HG03095 (cell line): Measurements from ENCODE around the gene RIT1.
"Not testable (repeated sequence)": the region's sequence is repeated elsewhere in the genome, so short reads cannot be mapped to it uniquely, and the experiment has no call there.

Experiments used
- ATAC-seq: cut with Tn5 transposase; IDR thresholded peaks from one replicate; pipeline ENCODE4 v1.9.1; 2021; ENCODE audit warnings: moderate library complexity; ENCODE audit not compliant: unreplicated experiment

Gene RIT1

GRCh38 chr1:155934097-155934935 is 23.2 kb upstream of the RIT1 start, which contains the start of gene KHDC4:
KHDC4 (minus strand) TSS chr1:155934413; CDS start chr1:155934373, 40 bp downstream.
- ATAC-seq, result peak; percentile 92

DNA sequence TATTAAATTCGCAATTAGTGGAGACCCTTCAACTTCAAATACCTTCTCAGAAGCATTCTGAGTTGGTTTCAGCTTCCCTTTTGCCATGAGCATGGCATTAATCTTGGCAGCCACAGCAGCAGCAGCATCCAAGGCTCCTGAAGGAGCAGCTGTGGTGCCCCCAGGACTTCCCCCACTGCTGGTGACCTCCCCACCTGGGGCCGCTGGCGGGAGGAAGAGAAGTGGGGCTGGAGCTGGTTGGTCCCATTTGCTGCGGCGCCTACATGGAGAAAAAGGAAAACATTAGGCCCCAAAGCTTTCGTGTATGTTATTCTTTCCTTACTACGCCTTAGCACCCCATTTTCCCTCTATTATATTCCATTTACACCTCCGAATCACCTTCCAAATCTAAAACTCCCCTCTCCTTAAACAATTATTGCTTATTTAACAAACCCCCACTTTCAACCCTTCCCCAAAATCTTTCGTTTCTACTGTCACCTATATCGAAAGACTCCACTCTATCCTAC is 22.5 kb upstream of the RIT1 start:
- ATAC-seq, result no peak

DNA sequence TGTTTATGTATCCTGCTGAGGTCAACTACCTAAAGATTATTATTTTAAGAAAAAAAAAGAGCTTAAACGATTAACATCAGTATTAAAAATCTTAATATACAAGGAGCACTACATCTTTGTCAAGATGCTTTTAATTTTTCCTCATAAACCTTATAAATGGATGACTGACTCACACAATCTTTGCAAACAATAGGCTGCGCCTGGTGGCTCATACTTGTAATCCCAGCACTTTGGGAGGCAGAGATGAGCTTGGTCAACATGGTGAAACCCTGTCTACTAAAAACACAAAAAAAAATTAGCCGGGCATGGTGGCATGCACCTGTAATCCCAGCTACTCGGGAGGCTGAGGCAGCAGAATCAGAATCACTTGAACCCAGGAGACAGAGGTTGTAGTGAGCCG is 21.3 kb upstream of the RIT1 start:
- ATAC-seq, result no peak

DNA sequence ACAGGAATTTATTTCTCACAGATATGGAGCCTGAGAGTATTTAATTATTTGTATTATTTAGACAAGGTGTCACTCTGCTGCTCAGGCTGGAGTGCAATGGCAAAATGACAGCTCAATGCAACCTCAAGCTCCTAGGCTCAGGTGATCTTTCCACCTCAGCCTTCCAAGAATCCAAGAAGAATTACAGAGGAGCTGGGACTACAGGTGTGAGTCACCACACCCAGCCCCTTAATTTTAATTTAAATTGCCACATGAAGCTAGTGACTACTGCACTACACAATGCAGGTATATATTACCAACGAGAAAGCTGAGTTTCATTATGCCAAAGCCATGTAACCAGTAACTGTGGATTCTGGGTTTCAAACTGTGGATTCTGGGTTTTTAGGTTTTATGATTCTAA is 20.9 kb upstream of the RIT1 start:
- ATAC-seq, result no peak

GRCh38 chr1:155931332-155932038 is 20.3 kb upstream of the RIT1 start:
- no peak for ATAC-seq

- not testable (repeated sequence) for ATAC-seq
Observed at GRCh38 chr1:155930725-155931124, 19.6 kb upstream of the RIT1 start.

- ATAC-seq, result no peak
Observed at GRCh38 chr1:155929057-155929456, 17.9 kb upstream of the RIT1 start.

DNA sequence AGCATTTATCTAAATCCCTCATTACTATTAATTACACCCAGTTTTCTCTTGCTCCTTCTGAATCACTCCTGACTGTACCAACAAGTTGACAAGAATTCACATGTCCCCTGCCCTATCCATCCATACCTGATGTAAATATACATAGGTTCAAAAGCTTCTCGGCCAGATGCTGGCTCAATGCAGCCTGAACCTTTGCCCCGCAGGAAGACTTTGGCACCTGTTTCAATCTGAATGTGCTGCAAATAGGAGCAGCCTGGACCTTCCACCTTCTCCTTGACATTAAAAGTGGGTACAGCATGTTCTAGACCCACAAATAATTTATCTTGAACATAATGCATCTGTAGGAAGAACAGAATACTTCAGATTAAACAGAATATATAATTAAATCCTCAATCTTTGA is 14.4 kb upstream of the RIT1 start:
- ATAC-seq, result no peak

GRCh38 chr1:155920717-155921116 is 9.6 kb upstream of the RIT1 start:
- ATAC-seq, result no peak

DNA sequence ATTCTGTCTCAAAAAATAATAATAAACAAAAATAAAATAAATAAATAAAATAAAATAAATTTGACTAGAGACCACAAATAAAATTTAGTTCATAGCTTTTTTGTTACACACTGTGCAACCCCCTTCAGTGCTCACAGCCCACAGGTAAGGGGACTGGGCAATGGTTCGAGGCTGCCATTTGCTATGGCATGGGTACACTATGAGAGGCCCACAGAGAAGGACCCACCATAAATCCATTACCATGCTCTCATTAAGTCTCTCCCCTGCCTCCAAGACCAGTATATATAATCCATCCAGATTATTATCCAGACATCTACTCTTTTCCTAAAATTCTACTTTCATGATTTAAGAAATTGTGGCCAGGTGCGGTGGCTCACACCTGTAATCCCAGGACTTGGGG is 8.7 kb upstream of the RIT1 start:
- no peak for ATAC-seq

- no peak for ATAC-seq
Observed at GRCh38 chr1:155918660-155919059, 7.5 kb upstream of the RIT1 start.

GRCh38 chr1:155913969-155914757 is 3.0 kb upstream of the RIT1 start:
- ATAC-seq, result no peak

DNA sequence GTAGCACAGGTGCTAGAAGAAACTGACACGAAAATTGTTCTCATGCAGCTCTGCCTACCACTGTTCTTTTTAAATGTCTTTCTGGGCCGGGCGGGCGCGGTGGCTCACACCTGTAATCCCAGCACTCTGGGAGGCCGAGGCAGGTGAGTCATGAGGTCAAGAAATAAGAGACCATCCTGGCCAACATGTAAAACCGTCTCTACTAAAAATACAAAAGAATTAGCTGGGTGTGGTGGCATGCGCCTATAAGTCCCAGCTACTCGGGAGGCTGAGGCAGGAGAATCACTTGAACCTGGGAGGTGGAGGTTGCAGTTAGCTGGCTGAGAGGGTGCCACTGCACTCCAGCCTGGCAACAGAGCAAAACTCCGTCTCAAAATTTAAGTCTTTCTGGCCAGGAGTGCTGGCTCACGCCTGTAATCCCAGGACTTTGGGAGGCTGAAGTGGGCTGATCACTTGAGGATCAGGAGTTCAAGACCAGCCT is 947 bp upstream of the RIT1 start:
- no peak for ATAC-seq

DNA sequence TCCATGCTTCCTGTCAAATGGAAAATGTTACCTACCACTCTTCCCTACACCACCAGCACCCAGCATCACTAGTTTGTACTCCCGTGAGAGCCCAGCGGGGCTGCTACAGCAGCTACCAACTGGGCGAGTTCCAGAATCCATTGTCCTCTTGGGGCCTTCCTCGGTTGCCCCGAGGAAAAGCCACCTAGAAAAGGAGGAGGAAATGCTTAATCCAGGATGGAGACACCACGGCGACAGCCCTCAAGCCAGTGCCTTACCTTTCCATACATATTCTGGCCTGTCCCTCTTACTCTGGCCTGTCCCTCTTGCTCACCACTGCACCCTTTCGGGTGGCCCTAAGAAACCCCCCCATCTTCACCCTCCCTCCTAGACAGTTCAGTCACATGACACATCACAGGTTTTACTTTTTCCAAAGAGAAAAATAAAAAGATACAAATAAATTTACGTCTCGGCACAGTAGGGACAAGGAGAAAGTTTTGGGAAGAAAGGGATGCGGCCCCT is 478 bp downstream of the RIT1 start:
- no peak for ATAC-seq

DNA sequence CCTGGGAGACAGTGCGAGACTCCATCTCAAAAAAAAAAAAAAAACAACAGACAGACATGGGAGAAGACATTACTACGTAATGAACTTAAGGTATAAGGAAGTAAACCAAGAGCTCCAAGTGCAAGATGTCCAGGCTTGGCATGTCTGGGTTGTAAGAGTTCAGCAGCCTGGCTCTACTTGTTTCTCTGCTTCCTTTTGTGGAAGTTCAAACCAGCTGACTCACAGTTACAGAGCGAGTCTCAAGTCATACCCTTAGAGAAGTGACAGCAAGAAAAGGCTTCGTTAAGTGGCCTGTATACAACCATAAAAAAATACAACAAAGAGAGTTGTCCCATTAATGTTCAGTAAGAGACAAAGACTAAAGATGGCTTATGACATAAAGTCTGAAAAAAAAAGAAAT is 1.3 kb downstream of the RIT1 start:
- no peak for ATAC-seq

DNA sequence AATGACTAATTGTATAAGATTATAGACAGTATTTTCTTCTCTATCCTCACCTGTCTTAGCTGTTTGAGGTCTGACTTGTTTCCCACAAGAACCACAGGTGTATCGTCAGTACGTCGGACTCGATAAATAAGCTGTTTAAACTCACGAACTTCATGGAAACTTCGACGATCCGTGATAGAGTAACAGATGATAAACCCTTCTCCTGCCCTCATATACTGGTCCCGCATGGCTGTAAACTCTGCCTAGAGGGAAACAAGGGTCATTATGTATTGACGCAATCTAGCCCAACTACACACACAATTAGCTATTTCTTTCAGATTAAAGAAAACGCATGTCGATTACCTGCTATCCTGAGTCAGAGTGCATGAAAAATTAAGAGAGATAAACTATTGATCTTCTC is 6.9 kb downstream of the RIT1 start:
- ATAC-seq, result no peak

DNA sequence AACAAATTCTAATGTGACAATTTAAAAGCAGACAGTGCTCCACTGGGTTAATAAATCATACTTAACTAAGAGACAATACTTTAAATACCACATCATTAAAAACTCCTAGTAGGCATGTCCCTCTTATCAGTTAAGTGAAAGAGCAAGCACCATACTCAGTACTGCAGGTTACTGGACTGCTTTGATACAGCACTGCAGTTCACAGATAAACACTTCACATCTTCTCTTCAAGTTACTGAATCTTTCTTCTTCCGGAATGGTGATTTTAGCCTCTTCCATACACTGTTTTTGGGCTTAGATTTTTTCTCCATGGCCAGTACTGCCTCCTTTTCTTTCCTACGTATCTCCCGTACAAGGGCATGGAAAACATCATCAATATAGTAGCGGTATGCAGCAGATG is 11.0 kb downstream of the RIT1 start:
- no peak for ATAC-seq

- no peak for ATAC-seq
Observed at GRCh38 chr1:155899683-155900082, 11.5 kb downstream of the RIT1 start.

DNA sequence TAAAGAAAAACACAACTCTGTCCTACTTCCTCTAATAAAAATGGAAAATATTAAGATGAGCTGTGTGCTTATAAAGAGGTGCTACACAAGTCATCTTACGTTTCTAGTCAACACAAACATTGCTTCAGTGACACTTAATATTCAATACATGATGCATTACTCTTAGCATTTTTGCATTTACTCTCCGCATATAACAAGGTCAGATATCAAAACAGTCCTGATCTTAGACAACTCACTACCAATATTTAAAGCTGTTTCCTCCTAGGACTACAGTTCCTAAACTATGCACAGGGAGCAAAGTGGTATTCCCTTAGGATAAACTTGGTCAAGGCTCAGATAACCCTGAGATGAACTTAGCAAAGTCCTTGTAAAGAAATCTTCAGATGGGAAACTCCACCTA is 12.3 kb downstream of the RIT1 start:
- no peak for ATAC-seq

GRCh38 chr1:155897746-155898145 is 13.4 kb downstream of the RIT1 start:
- ATAC-seq, result no peak

- not testable (repeated sequence) for ATAC-seq
Observed at GRCh38 chr1:155896476-155896875, 14.7 kb downstream of the RIT1 start.
